Endodermal cell (in vitro differentiated cells): ENCODE measurements around the gene GALNT17. TPM values are rescaled to one million over a fixed set of nuclear protein-coding genes. Genes with fewer than 3 reads are reported as not detected.

ENCODE experiments used
- DNase-seq: peaks from one replicate; pipeline ENCODE4 v3.0.0-alpha.2; 2017
- H3K27ac ChIP-seq: 2 replicates; pipeline ENCODE4 v1.5.1; 2013; ENCODE audit warnings: mild to moderate bottlenecking, low read depth, low read length, moderate library complexity
- H3K27me3 ChIP-seq: 2 replicates; pipeline ENCODE4 v1.6.1; 2013; ENCODE audit warnings: mild to moderate bottlenecking, low read length, moderate library complexity; ENCODE audit not compliant: insufficient read depth, control insufficient read depth, poor library complexity, severe bottlenecking
- H3K36me3 ChIP-seq: 2 replicates; pipeline ENCODE4 v1.7.0; 2013; ENCODE audit warnings: mild to moderate bottlenecking, low read length, moderate library complexity; ENCODE audit not compliant: control insufficient read depth, insufficient read depth
- H3K4me1 ChIP-seq: one replicate; pipeline ENCODE4 v1.7.0; 2013; ENCODE audit warnings: low read length; ENCODE audit not compliant: control insufficient read depth, insufficient read depth
- H3K4me3 ChIP-seq: 2 replicates; pipeline ENCODE4 v1.5.1; 2013; ENCODE audit warnings: mild to moderate bottlenecking, low read length, moderate library complexity
- H3K9ac ChIP-seq: 2 replicates; pipeline ENCODE4 v1.6.1; 2013; ENCODE audit warnings: mild to moderate bottlenecking, low read length, moderate library complexity; ENCODE audit not compliant: poor library complexity, severe bottlenecking; ENCODE audit errors: extremely low read depth
- H3K9me3 ChIP-seq: 2 replicates; pipeline ENCODE4 v1.6.1; 2013; ENCODE audit warnings: mild to moderate bottlenecking, low read length, moderate library complexity; ENCODE audit not compliant: control insufficient read depth
- H3K27ac Mint-ChIP-seq: 2 replicates; pipeline ENCODE4 v1.8.0; 2020; ENCODE audit warnings: mixed read lengths
- H3K27me3 Mint-ChIP-seq: 2 replicates; pipeline ENCODE4 v1.8.0; 2021; ENCODE audit warnings: mild to moderate bottlenecking, mixed read lengths; ENCODE audit not compliant: insufficient read depth
- H3K36me3 Mint-ChIP-seq: 2 replicates; pipeline ENCODE4 v1.8.0; 2020; ENCODE audit warnings: low read depth, mixed read lengths
- H3K4me1 Mint-ChIP-seq: 2 replicates; pipeline ENCODE4 v1.8.0; 2020; ENCODE audit warnings: mixed read lengths
- H3K4me3 Mint-ChIP-seq: 2 replicates; pipeline ENCODE4 v1.8.0; 2020; ENCODE audit warnings: mild to moderate bottlenecking, moderate library complexity, mixed read lengths
- H3K9me3 Mint-ChIP-seq: 2 replicates; pipeline ENCODE4 v1.8.0; 2020; ENCODE audit warnings: mild to moderate bottlenecking, mixed read lengths
- WGBS, 2 experiments: methylation state at CpG; one replicate each; pipeline versions ENCODE4 v1.1.5 to v1.1.7; 2013; ENCODE audit warnings: missing lambda C conversion rate in 2 of 2, mixed read lengths in 1 of 2; ENCODE audit not compliant: insufficient coverage in 1 of 2, insufficient read length in 1 of 2; 5-methylcytosine and 5-hydroxymethylcytosine counted together
- total RNA-seq, 2 donors: library from RNA; stranded (reverse); fragmentation: NEBNext Ultra II Directional in 1 of 2; extraction: Animal tissue kit (Norgen Biotek cat#: 25700) in 1 of 2; gene quantifications; 2 replicates in 1 of 2; 3 replicates in 1 of 2; pipeline ENCODE4 v1.2.1, GENCODE V29; 2021
- TF ChIP-seq, protein P1 (sequence below): fragments of 200-600 bp; sonication (generic); conservative IDR thresholded peaks from 2 replicates; pipeline ENCODE4 v1.5.0; 2021; ENCODE audit warnings: antibody characterized with exemption, mild to moderate bottlenecking

The GALNT17 gene
- total RNA-seq, 2 donors from 2014 or later: 60.4 to 61.3 TPM

DNA sequence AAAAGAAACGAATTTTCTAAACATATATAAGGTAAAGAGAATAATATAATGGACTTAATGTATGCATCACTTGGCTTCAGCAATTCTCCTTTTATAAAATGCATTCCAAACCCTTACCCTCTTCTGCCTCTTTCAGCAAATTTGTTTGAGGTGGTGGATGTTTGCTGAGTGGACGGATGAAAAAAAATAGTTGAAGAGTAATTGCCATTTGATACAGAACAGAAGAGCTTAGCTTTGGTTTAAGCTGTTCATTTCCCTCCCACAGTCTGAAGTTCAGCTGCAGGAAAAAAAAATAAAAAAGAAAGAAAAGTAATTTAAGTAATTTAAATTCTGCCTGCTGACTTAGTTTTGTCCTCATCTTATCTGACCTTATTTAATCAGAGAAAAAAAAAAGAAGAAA is 138.6 kb downstream of the GALNT17 start:
- Histone ChIP-seq H3K27ac (no peak overlapping the region), H3K4me1 (peaks cover 13% of the 10 kb centered on the region), H3K27me3 (no peaks in the 10 kb centered on the region), H3K9me3 (peaks cover 27% of the 10 kb centered on the region), H3K9ac (no peak overlapping the region), H3K36me3 (peaks cover 25% of the 10 kb centered on the region), H3K4me3 (no peak overlapping the region)
- no peak for DNase-seq
- WGBS, 2 experiments: 94% methylated on average over 1 of the region's 2 CpGs; no CpG with 5 or more reads in 1 of the 2 experiments
- H3K36me3 Mint-ChIP-seq: peaks cover 28% of the 10 kb centered on the region
- H3K4me3 Mint-ChIP-seq: no peak overlapping the region
- H3K4me1 Mint-ChIP-seq: peaks cover 44% of the 10 kb centered on the region
- H3K9me3 Mint-ChIP-seq: peaks cover 22% of the 10 kb centered on the region
- no peaks in the 10 kb centered on the region for H3K27me3 Mint-ChIP-seq
- H3K27ac Mint-ChIP-seq: no peak overlapping the region
- TF ChIP-seq, protein P1, sequence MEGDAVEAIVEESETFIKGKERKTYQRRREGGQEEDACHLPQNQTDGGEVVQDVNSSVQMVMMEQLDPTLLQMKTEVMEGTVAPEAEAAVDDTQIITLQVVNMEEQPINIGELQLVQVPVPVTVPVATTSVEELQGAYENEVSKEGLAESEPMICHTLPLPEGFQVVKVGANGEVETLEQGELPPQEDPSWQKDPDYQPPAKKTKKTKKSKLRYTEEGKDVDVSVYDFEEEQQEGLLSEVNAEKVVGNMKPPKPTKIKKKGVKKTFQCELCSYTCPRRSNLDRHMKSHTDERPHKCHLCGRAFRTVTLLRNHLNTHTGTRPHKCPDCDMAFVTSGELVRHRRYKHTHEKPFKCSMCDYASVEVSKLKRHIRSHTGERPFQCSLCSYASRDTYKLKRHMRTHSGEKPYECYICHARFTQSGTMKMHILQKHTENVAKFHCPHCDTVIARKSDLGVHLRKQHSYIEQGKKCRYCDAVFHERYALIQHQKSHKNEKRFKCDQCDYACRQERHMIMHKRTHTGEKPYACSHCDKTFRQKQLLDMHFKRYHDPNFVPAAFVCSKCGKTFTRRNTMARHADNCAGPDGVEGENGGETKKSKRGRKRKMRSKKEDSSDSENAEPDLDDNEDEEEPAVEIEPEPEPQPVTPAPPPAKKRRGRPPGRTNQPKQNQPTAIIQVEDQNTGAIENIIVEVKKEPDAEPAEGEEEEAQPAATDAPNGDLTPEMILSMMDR: no peak

DNA sequence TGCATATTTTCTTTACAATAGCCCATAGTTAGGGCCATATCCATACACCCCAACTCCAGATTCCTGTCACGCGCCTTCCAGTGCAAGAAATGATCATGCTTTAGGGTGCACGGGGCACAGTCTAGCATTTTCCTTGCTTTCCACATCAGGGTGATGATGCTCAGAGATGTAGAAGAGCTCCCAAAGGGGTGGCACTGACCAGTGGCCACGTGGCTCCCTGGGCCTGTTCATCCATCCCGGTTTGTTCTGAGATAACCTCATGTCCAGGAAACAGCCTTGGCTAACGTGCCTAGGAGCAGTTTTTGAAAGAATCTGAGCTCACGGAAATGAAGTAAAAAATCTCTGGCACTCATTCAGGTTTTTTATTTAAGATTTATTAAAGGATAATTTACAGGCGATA is 139.3 kb downstream of the GALNT17 start:
- 91 to 94% methylated on average over 3 to 8 of the region's 8 CpGs for WGBS, 2 experiments
- TF ChIP-seq, protein P1: no peak
- no peak for DNase-seq
- Histone ChIP-seq H3K27ac (no peak overlapping the region), H3K4me1 (peaks cover 13% of the 10 kb centered on the region), H3K9me3 (peaks cover 29% of the 10 kb centered on the region), H3K9ac (no peak overlapping the region), H3K27me3 (no peaks in the 10 kb centered on the region), H3K4me3 (no peak overlapping the region), H3K36me3 (peaks cover 19% of the 10 kb centered on the region)
- peaks cover 21% of the 10 kb centered on the region for H3K9me3 Mint-ChIP-seq
- no peak overlapping the region for H3K4me3 Mint-ChIP-seq
- H3K36me3 Mint-ChIP-seq: peaks cover 28% of the 10 kb centered on the region
- no peaks in the 10 kb centered on the region for H3K27me3 Mint-ChIP-seq
- H3K4me1 Mint-ChIP-seq: peaks cover 43% of the 10 kb centered on the region
- no peak overlapping the region for H3K27ac Mint-ChIP-seq

DNA sequence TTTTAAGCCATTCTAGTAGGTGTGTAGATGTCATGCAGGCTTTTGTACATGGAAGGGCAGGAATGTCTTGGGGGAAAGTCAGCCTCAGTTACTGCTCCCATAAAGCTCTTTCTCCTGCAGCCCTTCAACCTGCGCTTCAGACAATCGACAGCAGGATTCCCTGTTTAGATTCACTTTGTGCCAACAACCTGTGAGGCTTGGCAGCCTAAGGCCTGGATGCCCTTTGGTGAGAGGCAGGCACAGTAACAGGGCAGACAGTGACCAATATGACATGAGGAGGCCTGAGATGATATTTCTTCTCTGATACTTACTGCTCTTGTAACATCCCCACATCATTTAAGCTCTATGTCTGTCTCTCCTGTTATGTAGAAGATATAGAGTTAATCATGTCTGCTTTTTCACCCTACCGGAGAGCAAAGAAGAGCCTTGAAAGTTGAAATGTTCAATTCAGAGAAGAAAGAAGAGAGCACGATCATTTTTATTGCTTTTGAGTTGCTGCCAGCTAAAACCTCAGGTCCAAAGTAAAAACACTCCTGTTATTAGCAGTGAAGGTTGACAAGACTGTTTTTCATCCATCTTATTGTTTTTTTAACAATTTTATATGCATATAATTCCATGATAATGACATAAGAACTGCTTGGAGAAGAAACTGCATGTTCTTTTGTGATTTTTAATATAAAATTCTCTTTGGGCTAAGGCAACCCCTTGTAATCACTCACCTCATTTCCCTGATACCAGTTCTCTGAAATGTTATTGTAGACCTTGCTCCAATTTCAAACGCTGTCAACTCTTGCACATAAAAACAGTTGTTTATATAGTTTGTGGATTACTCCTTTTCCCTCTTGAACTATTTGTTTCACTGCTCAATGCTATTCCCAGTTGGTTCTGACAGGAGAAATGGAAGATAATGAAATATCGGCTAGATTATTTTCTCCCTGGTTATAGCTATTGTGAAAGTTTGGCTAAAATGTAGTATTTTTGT is 140.9 kb downstream of the GALNT17 start:
- Mint-ChIP-seq H3K4me1 (peaks cover 30% of the 10 kb centered on the region), H3K4me3 (no peak overlapping the region), H3K27me3 (no peaks in the 10 kb centered on the region), H3K27ac (no peak overlapping the region), H3K9me3 (peaks cover 28% of the 10 kb centered on the region), H3K36me3 (peaks cover 33% of the 10 kb centered on the region)
- DNase-seq: no peak
- Histone ChIP-seq H3K4me1 (peaks cover 4% of the 10 kb centered on the region), H3K4me3 (no peak overlapping the region), H3K27ac (no peak overlapping the region), H3K36me3 (peaks cover 19% of the 10 kb centered on the region), H3K27me3 (no peaks in the 10 kb centered on the region), H3K9me3 (peaks cover 32% of the 10 kb centered on the region), H3K9ac (no peak overlapping the region)
- TF ChIP-seq, protein P1: peak; percentile 13
- WGBS, 2 experiments: 92 to 96% methylated on average over 5 to 6 of the region's 6 CpGs
